Measurements from ENCODE around the gene MAP4K2. TPM values are rescaled to one million over a fixed set of nuclear protein-coding genes. Genes with fewer than 3 reads are reported as not detected.

MAP4K2 gene
- total RNA-seq, 1 experiment from 2014 or later, result 24.7 TPM

DNA sequence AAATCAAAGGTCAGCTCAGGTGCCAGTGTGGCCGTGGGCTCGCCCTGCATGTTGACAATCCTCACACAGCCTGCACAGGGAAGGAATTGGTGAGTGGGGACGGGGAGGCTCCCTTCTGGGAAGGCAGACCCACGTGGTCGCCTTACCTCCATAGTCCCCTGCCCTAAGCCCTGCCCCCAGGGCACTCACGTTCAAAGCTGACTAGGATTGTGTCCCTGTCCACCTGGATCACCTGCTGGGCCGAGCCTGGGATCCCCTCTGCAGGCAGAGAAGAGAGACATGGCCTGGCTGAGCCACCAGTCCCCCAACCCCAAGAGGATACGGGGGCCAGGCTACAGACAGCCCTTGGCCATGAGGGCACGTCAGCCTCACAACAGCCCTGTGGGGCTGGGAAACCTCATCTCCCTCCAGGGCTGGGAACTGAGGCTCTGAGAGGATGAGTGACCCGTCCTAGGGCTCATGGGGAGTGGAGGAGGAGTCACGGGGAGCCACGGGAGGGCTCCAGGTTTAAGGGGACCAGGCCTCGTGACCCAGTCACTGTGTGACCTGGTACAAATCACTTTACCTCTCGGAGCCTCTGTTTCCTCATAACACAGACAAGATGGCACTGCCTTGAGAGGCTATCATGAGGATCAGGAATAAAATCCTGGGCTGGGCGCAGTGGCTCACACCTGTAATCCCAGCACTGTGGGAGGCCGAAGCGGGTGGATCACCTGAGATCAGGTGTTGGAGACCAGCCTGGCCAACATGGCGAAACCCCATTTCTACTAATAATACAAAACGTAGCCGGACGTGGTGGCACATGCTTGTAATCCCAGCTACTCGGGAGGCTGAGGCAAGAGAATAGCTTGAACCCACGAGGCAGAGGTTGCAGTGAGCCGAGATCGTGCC lies 12.6 kb downstream of the MAP4K2 start:
- Histone ChIP-seq H3K23ac (ENCODE audit: insufficient read length, low read depth, low read length) (no peak overlapping the region), H2BK5ac (ENCODE audit: insufficient read length, low read length) (no peak overlapping the region), H4K8ac (replicated peaks; ENCODE audit: insufficient read length, low read depth, low read length) (no peak overlapping the region), H2AK5ac (ENCODE audit: insufficient read length, low read length) (no peak overlapping the region), H3K23me2 (ENCODE audit: insufficient read length, low read depth, low read length, poor library complexity, severe bottlenecking) (no peaks in the 10 kb centered on the region), H2BK120ac (ENCODE audit: low read depth, low read length, poor library complexity, severe bottlenecking) (no peak overlapping the region), H3K9me3 (ENCODE audit: control insufficient read depth, low read depth, low read length) (no peaks in the 10 kb centered on the region), H3K9ac (ENCODE audit: extremely low read depth, insufficient read length, low read length) (no peak overlapping the region), H3K14ac (ENCODE audit: insufficient read depth, low read length) (no peak overlapping the region), H3K18ac (ENCODE audit: insufficient read length, low read depth, low read length) (no peak overlapping the region), H4K5ac (ENCODE audit: insufficient read length, low read depth, low read length) (no peak overlapping the region), H3K27ac (ENCODE audit: insufficient read length, low read depth, low read length) (no peak overlapping the region), H2BK15ac (ENCODE audit: low read depth, low read length) (no peak overlapping the region), H3K56ac (ENCODE audit: insufficient read length, low read depth, low read length) (no peak overlapping the region), H3T11ph (ENCODE audit: low read length) (no peak overlapping the region), H3K79me1 (ENCODE audit: insufficient read depth, low read depth, low read length, poor library complexity, severe bottlenecking) (no peaks in the 10 kb centered on the region), H4K20me1 (ENCODE audit: control insufficient read depth, insufficient read depth, insufficient read length) (no peaks in the 10 kb centered on the region), H3K4ac (ENCODE audit: low read depth, low read length) (no peak overlapping the region), H2BK20ac (ENCODE audit: low read depth, low read length, poor library complexity, severe bottlenecking) (no peak overlapping the region), H3K27me3 (ENCODE audit: insufficient read depth, low read length) (no peaks in the 10 kb centered on the region), H3K4me1 (ENCODE audit: insufficient read depth, low read length) (no peaks in the 10 kb centered on the region), H4K91ac (ENCODE audit: insufficient read length, low read depth, low read length) (no peak overlapping the region), H2AFZ (ENCODE audit: low read length) (no peak overlapping the region), H2BK12ac (ENCODE audit: insufficient read length, low read depth, low read length) (no peak overlapping the region), H3K79me2 (ENCODE audit: insufficient read depth, low read length) (no peaks in the 10 kb centered on the region), H3K4me2 (ENCODE audit: insufficient read depth, insufficient read length, low read length) (no peak overlapping the region)
- Mint-ChIP-seq H3K27ac (peak overlapping the region in 1 of 3 experiments; percentile 84; a peak in 2 of 7 replicates), H3K4me1 (0 out of 4 replicates have a peak, but pooled peaks cover 0 to 2% of the 10 kb centered on the region in 2 experiments), H3K27me3 (ENCODE audit: low read depth) (no peaks in the 10 kb centered on the region), H3K36me3 (ENCODE audit: insufficient read depth in 1 of 3, low read depth in 3 of 3) (peaks cover 0 to 6% (median 6%) of the 10 kb centered on the region in 3 experiments; a peak in 2 of 7 replicates), H3K9me3 (no peaks in the 10 kb centered on the region), H3K4me3 (no peak overlapping the region)
- DNase-seq, result no peak
- TF ChIP-seq, protein P1, sequence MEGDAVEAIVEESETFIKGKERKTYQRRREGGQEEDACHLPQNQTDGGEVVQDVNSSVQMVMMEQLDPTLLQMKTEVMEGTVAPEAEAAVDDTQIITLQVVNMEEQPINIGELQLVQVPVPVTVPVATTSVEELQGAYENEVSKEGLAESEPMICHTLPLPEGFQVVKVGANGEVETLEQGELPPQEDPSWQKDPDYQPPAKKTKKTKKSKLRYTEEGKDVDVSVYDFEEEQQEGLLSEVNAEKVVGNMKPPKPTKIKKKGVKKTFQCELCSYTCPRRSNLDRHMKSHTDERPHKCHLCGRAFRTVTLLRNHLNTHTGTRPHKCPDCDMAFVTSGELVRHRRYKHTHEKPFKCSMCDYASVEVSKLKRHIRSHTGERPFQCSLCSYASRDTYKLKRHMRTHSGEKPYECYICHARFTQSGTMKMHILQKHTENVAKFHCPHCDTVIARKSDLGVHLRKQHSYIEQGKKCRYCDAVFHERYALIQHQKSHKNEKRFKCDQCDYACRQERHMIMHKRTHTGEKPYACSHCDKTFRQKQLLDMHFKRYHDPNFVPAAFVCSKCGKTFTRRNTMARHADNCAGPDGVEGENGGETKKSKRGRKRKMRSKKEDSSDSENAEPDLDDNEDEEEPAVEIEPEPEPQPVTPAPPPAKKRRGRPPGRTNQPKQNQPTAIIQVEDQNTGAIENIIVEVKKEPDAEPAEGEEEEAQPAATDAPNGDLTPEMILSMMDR (conservative IDR thresholded peaks at IDR 0.05), result no peak
- WGBS (ENCODE audit: extremely low coverage, insufficient read length, low lambda C conversion rate), result no CpG with 5 or more reads among the region's 25 CpGs

Measured in H9 (cell line).